Measurements from ENCODE around the gene PRKAR1A. TPM values are rescaled to one million over a fixed set of nuclear protein-coding genes. Genes with fewer than 3 reads are reported as not detected.
A peak's percentile ranks its signal among the peaks of the same experiment; 100 is the strongest.
"Not testable (repeated sequence)": the region's sequence is repeated elsewhere in the genome, so short reads cannot be mapped to it uniquely, and the experiment has no call there.

Gene PRKAR1A
- polyA plus RNA-seq, 1 donor: 331 TPM

DNA sequence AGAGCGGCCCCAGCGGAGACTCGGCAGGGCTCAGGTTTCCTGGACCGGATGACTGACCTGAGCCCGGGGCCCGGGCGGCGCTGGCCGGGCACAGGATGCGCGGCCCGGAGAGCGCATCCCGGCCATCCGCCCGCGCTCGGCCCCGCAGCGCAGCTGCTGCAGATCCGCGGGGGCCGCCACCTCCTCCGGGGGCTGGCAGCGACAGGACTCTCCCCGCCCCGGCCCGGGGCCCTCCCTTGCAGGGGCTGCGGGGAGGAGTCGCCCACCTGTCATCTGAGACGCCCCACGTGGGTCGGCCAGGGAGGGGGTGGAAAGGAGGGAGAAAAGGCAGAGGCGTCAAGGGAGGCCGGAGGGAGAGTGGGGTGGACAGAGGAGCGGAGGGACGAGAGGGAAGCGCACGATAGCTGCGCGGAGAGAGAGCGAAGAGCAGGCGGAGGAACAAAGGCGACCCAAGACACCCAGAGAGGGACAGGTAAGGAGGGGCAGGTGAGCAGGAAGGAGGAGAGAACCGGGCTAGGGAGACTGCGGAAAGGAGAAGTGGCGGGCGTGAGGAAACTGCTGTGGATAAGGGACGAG lies 471 bp upstream of the PRKAR1A start:
- DNase-seq: peak; percentile 89

DNA sequence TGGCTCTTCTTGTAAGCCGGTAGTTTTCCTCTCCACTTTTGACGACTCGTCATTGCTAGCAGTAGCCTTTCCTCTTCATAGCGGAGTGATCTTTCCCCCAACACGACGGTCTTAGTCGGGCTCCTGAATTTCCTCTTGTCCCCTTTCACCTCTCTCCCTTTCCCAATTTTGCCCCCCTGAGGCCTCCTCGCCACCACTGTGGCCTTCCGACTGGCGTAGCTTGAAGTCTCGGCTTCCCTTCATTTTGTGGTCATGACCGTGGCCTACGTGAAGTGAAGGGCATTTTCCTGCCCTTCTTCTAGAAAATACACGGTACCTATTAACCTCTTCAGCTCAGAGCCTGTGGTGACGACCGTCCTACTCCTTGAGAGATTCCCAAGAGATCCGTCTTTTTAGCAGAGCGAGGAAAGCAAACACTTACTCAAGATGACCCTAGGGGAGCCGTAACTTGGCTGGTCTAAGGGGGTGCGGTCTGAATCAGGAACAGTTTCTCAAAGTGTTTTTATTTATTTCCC lies 787 bp downstream of the PRKAR1A start:
- peak; percentile 64 for DNase-seq

DNA sequence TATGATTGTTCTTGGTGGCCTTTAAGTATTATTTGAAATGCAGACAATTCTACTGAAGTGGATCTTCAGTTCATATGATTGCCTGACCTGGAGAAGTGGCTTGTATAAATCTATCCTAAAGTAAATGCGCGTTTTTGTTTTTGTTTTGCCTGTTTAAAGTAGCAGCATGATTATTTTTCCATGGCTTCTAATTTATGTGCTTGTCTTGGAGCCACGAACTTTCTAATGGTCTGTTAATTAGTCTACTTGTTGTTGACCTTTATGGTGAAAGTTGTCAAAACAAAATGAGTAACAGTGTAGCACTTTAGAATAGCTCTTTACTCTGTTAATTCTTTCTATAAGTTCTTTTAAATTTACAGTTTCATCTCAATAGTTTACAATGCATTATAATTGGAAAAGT lies 1.7 kb downstream of the PRKAR1A start:
- no peak for DNase-seq

DNA sequence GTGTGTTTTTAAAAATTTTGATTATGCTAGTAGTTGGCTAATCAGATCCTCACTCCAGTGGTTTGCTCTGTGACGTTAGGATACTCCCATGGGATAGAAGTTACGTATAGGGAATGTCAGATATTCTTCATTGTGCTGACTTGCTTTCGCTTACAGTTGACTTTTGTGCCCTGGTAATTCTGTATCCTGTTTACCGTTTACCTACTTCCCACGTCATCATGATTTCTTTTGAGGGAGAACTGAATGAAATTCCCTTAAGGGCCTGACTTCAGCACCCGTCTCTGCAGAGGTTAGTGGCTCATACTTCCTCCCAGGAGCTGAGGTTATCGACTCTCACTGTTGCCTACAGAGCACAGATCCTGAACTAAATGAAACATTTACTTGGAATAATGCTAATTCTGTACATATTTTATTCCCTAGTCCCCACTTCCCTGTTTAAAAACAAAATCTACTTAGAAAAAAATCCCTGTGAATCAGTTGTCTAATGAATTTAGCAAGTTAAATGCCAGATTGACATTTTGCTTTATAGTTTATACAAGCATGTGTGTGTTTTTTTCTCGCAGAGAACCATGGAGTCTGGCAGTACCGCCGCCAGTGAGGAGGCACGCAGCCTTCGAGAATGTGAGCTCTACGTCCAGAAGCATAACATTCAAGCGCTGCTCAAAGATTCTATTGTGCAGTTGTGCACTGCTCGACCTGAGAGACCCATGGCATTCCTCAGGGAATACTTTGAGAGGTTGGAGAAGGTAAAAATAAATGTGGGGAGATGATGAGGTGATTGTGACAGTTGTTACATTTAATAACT lies 2.8 kb downstream of the PRKAR1A start:
- DNase-seq: no peak

DNA sequence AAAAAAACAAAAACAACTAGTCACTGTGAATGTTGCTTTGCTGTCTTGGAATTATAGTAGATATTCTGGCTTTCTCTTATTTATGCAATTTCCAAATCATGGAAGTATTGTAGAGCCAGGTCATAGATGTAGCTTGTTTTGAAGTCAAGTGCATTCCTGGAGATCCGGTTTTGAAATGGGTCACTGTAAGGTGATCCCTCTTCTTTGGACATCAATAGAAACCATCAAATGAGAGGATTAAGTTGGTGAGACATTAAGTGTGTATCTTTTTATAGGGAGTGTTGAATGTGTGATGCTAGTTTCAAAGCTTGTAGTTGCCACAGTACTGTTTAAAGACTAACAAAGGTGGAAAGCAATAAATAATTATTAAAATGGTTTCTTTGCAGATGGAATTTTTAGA lies 4.5 kb downstream of the PRKAR1A start:
- no peak for DNase-seq

DNA sequence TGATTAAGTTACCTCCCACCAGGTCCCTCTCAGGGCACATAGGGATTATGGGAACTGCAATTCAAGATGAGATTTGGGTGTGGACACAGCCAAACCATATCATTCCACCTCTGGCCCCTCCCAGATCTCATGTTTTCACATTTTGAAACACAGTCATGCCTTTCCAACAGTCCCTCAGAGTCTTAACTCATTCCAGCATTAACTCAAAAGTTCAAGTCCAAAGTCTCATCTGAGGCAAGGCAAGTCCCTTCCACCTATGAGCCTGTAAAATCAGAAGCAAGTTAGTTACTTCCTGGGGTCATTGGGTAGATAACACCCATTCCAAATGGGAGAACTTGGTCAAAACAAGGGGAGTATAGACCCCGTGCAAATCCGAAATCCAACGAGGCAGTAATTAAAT lies 5.4 kb downstream of the PRKAR1A start:
- DNase-seq: not testable (repeated sequence)

DNA sequence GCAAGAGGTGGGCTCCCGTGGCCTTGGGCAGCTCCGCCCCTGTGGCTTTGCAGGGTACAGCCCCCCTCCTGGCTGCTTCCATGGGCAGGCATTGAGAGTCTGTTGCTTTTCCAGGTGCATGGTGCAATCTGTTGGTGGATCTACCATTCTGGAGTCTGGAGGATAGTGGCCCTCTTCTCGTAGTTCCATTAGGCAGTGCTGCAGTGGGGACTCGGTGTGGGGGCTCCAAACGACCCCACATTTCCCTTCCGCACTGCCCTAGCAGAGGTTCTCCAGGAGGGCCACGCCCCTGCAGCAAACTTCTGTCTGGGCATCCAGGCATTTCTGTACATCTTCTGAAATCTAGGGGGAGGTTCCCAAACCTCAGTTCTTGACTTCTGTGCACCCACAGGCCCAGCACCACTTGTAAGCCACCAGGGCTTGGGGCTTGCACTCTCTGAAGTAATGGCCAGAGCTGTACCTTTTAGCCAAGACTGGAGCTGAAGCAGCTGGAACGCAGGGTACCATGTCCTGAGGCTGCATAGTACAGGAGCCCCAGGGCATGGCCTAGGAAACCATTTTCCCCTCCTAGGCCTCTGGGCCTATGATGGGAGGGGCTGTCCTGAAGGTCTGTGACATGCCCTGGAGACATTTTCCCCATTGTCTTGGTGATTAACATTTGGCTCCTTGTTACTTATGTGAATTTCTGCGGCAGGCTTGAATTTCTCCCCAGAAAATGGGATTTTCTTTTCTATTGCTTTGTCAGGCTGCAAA lies 6.0 kb downstream of the PRKAR1A start:
- no peak for DNase-seq

DNA sequence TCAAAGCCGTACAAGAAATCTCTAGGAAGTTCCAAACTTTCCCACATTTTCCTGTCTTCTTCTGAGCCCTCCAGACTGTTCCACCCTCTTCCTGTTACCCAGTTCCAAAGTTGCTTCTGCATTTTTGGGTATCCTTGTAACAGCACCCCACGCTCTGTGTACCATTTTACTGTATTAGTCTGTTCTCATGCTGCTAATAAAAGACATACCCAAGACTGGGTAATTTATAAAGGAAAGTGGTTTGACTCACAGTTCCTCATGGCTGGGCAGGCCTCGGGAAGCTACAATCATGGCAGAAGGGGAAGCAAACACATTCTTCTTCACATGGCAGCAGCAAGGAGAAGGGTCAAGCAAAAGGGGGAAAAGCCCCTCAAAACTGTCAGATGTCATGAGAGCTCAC lies 6.8 kb downstream of the PRKAR1A start:
- not testable (repeated sequence) for DNase-seq

DNA sequence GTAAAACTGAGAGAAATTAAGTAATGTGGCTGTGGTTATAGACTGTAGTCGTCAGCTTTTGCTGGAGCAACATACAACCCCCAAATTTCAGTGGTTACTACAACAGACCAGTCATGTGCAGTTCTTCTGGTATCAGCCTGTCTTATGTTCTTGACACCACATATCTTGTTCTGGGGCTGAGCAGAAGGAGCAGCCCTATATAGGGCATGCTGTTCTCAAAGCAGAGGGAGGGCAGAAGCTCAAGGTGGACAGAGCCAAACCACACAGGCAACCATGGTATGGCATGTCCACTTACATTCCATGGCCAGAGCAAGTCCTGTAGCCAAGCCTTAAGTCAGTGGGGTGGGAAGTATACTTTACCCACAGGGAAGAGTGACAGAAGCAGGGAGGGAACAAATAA lies 7.7 kb downstream of the PRKAR1A start:
- no peak for DNase-seq

DNA sequence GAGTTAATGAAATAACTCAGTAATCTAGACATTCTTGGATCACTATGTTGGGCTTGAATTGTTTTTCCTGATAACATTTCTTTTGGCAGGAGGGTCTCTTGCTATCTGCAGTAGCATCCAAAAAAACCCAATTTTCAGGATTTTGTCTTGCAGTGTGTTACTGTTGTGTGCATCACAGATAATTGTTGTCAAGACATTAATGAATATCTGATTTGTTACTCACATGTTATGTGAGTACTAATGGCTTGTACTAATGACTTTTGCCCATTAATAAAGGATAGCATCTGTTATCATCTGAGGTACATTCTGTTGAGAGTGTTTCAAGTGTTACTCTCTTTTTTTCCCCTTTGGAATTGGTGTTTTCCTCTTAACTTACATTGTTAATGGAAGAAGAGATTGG lies 10.0 kb downstream of the PRKAR1A start:
- no peak for DNase-seq

DNA sequence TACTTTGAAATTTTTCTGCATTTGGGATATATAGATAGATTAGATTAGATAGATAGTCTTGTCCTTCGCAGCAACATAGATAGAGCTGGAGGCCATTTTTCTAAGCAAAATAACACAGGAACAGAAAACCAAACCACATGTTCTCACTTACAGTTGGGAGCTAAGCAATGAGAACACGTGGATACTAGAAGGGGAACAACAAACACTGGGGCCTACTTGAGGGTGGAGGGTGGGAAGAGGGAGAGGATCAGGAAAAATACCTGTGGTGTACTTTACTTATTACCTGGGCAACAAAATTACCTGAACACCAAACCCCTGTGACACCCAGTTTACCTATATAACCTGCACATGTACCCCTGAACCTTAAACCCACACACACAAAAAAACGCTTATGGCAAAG lies 14.3 kb downstream of the PRKAR1A start:
- DNase-seq: no peak

DNA sequence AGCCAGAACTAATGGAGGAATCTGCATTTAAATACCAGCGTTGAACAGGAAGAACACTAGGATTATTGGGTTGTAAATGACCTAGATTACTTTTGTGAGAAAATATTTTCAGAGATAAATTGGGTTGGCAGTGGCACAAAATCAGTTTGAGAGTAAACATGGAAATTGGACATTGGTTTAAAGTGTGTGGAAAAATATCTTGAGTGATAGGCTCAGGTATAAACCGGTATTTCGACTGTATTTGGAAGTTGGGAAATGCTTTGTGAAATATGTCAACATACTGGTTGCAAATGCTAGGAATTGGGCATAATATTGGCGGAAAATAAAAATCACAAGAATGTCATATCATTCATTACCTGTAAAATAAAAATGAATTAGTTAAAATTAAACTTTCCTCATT lies 15.1 kb downstream of the PRKAR1A start:
- no peak for DNase-seq

DNA sequence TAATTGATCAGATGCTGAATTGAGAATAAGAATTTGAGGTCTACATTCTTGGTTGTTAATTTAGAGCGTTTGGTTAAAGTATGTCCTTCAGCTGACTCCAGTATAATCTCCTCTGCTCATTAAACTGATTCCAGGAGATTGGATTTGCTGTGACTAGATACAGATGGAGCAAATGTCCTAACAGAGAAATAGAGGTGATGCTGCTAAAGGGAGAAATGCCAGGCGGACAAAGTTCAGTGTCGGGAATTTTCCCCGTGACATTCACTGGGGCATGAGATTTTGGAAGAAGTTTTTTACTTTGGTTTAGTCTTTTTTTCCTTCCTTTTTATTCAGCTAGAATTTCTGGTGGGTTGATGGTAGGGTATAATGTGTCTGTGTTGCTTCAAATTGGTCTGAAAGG lies 19.0 kb downstream of the PRKAR1A start:
- DNase-seq: no peak

DNA sequence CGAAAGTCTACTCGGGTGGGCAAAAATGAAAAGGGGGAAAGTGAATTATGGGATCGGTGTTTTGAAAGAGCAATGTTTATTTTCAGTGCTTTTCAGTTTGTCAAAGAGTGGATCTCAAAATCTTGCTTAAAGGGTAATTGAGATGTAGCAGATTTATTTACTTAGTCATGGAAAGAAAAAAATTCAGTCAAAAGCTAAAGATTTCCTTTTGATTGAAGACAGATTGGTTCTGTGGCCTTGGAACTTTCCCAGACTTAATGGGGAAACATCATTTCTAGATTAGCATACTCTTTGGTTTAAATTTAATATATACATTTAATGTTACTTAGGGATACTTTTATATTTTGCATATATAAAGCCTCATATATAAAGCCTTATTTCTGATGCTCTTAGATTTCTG lies 20.6 kb downstream of the PRKAR1A start:
- no peak for DNase-seq

DNA sequence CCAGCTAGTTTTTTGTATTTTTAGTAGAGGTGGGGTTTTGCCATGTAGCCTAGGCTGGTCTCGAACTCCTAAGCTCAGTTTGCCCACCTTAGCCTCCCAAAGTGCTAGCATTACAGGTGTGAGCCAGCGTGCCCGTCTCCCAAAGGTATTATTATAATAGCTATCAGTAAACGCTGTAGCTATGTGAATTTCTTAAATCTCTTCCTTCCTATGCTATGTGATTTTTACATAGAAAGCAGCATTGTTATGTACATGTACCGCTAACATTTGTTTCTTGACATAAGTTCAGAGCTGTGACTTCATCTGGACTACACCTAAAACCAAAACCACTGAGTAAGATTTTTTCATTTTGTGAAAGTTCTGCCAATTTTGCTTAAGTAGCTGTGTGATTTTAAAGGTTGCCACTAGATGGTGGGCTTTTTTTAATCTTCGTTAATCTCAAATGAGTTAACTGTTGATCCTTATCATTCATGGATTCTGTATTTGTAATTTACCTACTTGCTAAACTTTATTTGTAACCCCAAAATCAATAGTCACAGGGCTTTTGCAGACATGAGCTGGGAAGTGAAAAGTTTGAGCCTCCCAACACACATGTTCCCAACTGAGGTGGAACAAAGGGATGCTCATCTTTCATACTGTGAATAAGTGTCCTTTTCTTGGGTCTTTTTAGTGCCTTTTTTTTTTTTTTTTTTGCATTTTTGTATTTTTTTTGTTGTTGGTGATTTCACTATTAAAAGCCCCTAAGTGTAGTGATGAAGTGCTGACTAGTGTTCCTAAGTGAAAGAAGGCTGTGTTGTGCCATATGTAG lies 21.9 kb downstream of the PRKAR1A start:
- peak; percentile 60 for DNase-seq

DNA sequence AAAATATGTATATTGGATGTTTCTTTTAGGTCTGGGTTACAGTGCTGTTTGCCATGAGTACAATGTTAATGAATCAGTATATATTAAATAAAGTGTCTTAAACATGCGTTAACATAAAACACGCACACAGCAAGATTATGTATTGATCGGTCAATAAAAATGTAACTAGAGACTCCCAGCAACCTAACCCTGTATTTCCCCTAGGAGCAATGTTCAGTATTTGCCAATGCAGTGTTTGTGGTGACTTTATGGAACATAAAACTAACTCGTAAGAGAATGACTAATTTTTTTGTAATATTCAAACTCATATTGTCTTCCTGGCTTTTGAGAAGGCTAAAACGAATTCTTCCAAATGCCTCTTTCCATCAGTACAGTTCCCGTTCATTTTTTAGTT lies 22.5 kb downstream of the PRKAR1A start:
- no peak for DNase-seq

DNA sequence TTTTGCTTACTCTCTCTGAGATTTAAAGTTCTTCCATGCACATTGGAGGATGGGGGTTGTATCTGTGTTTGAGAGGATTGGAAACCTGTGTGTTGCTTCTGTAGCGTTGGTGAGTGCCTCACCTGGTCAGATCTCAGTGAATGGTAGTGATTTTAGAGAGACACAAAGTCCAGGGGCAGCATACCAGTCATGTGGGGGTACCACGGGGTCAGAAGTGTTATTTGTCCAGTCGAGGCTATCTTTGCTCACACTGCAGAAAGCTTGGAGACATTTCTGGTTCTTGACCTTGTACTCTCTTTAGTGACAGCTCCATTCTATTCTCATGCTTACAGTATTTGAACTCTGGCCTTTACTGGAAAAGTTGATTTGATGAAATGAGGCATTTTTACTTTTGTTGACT lies 23.7 kb downstream of the PRKAR1A start:
- DNase-seq: no peak

DNA sequence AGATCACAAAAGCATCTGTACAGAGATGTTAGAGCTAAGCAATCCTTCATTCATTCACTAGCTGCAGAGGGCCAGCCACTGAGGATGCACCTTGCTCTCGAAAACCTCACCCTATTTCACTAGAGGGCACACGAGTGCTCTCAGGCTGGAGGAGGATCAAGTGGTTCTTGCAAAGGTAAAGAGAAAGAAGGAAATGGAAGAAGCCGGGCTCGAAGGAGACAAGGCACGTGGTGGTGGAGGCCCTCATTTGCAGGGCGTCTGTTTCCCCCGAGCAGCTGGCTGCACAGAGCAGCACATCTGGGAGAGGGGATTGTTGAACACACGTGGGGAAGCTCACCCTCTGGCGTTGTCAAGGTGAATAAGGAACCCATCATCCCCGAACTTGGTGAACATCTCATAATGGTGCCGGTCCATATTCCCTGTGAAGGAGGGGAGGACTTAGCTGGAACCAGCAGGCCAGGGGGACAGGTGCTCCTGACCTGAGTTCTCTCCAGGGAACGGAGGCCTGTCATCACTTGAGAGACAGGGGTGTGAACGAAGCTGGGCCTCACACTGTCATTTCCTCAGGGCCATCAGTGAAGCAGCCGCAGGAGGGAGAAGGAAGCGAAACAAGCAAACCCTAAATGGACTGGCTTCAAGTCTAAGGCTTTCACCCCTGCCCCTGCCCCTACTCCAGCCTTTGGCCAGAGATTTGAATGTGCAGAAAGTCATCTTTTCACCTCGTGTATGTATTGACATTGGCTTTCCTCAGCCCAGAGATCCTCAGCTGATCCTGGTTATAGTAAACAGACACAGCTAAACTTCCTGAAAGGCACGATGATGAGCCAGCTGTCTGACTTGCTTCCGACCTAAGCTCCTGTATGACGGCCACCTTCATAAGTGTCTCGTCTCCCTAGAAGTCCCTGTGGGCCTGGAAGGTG lies 27.6 kb downstream of the PRKAR1A start:
- no peak for DNase-seq

DNA sequence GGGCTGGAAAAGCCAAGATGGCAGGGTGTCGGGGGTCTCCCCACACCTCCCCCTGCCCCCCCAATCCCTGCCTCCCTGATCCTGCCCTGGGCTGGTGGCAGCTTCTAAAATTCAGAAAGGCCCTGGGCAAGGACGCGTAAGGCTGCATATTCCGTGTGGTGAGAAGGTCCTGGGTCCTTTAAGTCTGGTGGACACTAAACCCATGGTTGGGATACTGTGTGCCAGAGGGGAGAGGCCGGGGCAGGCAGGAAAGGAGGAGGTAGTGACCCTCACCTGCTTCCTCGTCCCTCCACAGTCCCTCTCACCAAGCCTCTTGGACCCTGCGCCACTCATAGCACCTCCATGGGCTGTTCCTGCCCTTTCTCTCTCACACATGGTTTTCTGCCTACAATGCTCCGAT lies 28.8 kb downstream of the PRKAR1A start:
- no peak for DNase-seq

DNA sequence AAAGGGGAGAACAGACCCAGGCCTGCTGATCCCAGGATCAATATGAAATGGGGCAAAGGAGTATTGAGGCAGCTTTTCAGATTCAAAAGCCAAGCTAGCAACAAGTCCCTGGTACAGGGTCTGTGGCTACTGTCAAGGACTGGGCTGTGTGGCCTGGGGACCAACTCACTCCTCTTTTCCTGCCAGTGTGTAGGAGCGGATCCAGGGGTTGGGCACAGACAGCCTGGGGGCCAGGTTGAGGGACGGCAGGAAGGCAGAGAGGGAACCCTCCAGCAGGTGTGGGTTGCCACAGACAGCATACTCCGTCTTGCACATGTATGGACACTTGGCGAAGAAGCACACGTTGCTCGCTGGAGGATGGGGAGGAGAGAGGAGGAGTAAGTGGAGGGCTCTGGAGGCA lies 29.6 kb downstream of the PRKAR1A start:
- DNase-seq: no peak

DNA sequence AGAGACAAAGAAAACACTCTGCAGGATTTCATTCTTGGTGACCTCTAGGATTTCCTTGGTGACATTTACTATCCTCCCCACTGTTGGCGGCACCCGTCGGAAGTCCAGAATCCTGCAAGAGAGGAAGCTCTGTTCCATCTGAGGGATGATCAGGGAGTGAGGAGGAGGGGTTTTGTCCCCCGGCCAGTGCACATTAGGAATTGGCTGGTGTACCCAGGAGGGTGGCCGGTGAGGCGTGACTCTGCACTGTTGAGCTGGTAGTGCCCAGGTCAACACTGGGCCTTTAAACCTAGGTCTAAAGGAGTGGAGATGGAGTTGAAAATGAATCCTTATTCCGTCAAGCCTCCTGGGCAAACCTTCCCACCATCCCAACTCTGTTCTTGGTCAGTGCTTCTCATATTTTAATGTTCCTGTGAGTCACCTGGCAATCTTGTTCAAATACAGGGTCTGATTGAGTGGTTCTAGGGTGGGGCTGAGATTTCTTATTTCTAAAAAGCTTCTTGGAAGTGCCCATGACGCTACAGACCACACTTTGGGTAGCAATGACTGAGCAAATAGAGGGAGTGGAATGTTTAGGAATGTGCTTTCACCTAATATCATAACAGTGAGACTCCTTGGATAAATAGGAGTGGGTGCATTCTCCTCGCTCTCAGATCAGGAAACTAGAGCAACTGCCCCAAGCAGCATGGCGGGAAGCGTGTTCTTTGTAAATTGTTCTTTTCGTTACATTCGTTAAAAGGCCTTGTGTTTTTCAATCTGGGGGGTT lies 30.7 kb downstream of the PRKAR1A start:
- DNase-seq: no peak
